IMR-90 (cell line): ENCODE results near the gene CPN2. TPM values are rescaled to one million over a fixed set of nuclear protein-coding genes. Genes with fewer than 3 reads are reported as not detected.

Source experiments
- ATAC-seq: fragments of 200-7000 bp; cut with Tn5 transposase; 2 replicates; pipeline ENCODE4 v1.9.1; 2020; ENCODE audit warnings: low read depth, mild to moderate bottlenecking, moderate library complexity
- BruUV-seq: library from RNA; stranded (reverse); fragments of 400-500 nt; replicated peaks from 2 replicates; lab custom pipeline; 2021; lab: Mats Ljungman, UMichigan
- CTCF ChIA-PET: fragments of 300-600 bp; formaldehyde crosslinking; extraction: SDS; loops from one replicate; lab custom pipeline; 2021; ENCODE audit warnings: antibody characterized with exemption; lab: Yijun Ruan, JAX
- POLR2A ChIA-PET: fragments of 300-600 bp; sonication (Branson Sonifier 250); formaldehyde crosslinking; loops from one replicate; lab custom pipeline; 2022; ENCODE audit warnings: antibody characterized with exemption; ENCODE audit not compliant: unreplicated experiment; lab: Charles Lee
- DNase-seq: peaks from one replicate; pipeline ENCODE4 v3.0.0; 2013
- H2AFZ ChIP-seq: replicated peaks from 2 replicates; pipeline ENCODE3; 2013; ENCODE audit warnings: low read length, mild to moderate bottlenecking; ENCODE audit not compliant: poor library complexity
- H2AK5ac ChIP-seq: 2 replicates; pipeline ENCODE4 v1.6.1; 2013; ENCODE audit warnings: low read depth, low read length, inconsistent platforms
- H2AK9ac ChIP-seq: replicated peaks from 2 replicates; pipeline ENCODE3; 2013; ENCODE audit warnings: mild to moderate bottlenecking, low read depth, low read length, moderate library complexity; ENCODE audit not compliant: poor library complexity
- H2BK120ac ChIP-seq: 2 replicates; pipeline ENCODE4 v1.6.1; 2013; ENCODE audit warnings: low read depth, low read length, inconsistent platforms
- H2BK15ac ChIP-seq: 3 replicates; pipeline ENCODE4 v1.6.1; 2013; ENCODE audit warnings: low read depth, low read length, inconsistent platforms
- H2BK20ac ChIP-seq: 2 replicates; pipeline ENCODE4 v1.6.1; 2013; ENCODE audit warnings: low read depth, mild to moderate bottlenecking, inconsistent platforms, low read length, moderate library complexity
- H2BK5ac ChIP-seq: 2 replicates; pipeline ENCODE4 v1.6.1; 2013; ENCODE audit warnings: mild to moderate bottlenecking, low read depth, low read length, inconsistent platforms; ENCODE audit not compliant: poor library complexity, severe bottlenecking
- H3K14ac ChIP-seq: replicated peaks from 2 replicates; pipeline ENCODE4 v1.6.1; 2013; ENCODE audit warnings: low read depth, low read length, inconsistent platforms
- H3K18ac ChIP-seq: 2 replicates; pipeline ENCODE4 v1.6.1; 2013; ENCODE audit warnings: low read depth, low read length, control low read depth
- H3K23ac ChIP-seq: 2 replicates; pipeline ENCODE4 v1.6.1; 2013; ENCODE audit warnings: low read depth, low read length, inconsistent platforms
- H3K27ac ChIP-seq: 2 replicates; pipeline ENCODE4 v1.5.1; 2013; ENCODE audit warnings: mild to moderate bottlenecking, control low read depth, low read length; ENCODE audit not compliant: insufficient read depth
- H3K27me3 ChIP-seq: 2 replicates; pipeline ENCODE4 v1.6.1; 2013; ENCODE audit warnings: low read length; ENCODE audit not compliant: control insufficient read depth, insufficient read depth
- H3K36me3 ChIP-seq: 2 replicates; pipeline ENCODE4 v1.6.1; 2013; ENCODE audit warnings: low read length, mixed read lengths; ENCODE audit not compliant: control insufficient read depth, insufficient read depth
- H3K4ac ChIP-seq: 2 replicates; pipeline ENCODE4 v1.6.1; 2013; ENCODE audit warnings: low read depth, low read length, inconsistent platforms
- H3K4me1 ChIP-seq: 2 replicates; pipeline ENCODE4 v1.6.1; 2013; ENCODE audit warnings: low read length, mixed read lengths; ENCODE audit not compliant: control insufficient read depth, insufficient read depth
- H3K4me2 ChIP-seq: 2 replicates; pipeline ENCODE4 v1.6.1; 2013; ENCODE audit warnings: low read depth, mild to moderate bottlenecking, control low read depth, low read length, moderate library complexity
- H3K4me3 ChIP-seq: 2 replicates; pipeline ENCODE4 v1.5.1; 2013; ENCODE audit warnings: low read depth, mild to moderate bottlenecking, control low read depth, low read length, moderate library complexity; ENCODE audit not compliant: insufficient read depth
- H3K56ac ChIP-seq: 2 replicates; pipeline ENCODE4 v1.6.1; 2013; ENCODE audit warnings: low read length, inconsistent platforms; ENCODE audit not compliant: insufficient read depth; ENCODE audit errors: extremely low read depth
- H3K79me1 ChIP-seq, 2 experiments: 2 replicates each; pipeline ENCODE4 v1.6.1; 2013; ENCODE audit warnings: low read length in 2 of 2, inconsistent platforms in 1 of 2, low read depth in 1 of 2
- H3K9ac ChIP-seq: 2 replicates; pipeline ENCODE4 v1.6.1; 2013; ENCODE audit warnings: low read depth, low read length, control low read depth
- H3K9me1 ChIP-seq: 2 replicates; pipeline ENCODE4 v1.6.1; 2013; ENCODE audit warnings: low read length, inconsistent platforms; ENCODE audit not compliant: insufficient read depth
- H3K9me3 ChIP-seq: 2 replicates; pipeline ENCODE4 v1.6.1; 2013; ENCODE audit warnings: low read length; ENCODE audit not compliant: control insufficient read depth, insufficient read depth
- H4K20me1 ChIP-seq: 2 replicates; pipeline ENCODE4 v1.6.1; 2013; ENCODE audit warnings: low read length, inconsistent platforms; ENCODE audit not compliant: insufficient read depth
- H4K5ac ChIP-seq: 2 replicates; pipeline ENCODE4 v1.6.1; 2013; ENCODE audit warnings: mild to moderate bottlenecking, low read depth, low read length, control low read depth
- H4K8ac ChIP-seq, 2 experiments: 2 replicates each; pipeline ENCODE4 v1.6.1; 2013; ENCODE audit warnings: low read depth in 2 of 2, low read length in 2 of 2, control low read depth in 1 of 2, inconsistent platforms in 1 of 2
- H4K91ac ChIP-seq: 2 replicates; pipeline ENCODE4 v1.6.1; 2013; ENCODE audit warnings: low read depth, low read length, inconsistent platforms; ENCODE audit not compliant: insufficient read depth
- BHLHE40 ChIP-seq: fragments of 150-350 bp; IDR thresholded peaks from 2 replicates; pipeline ENCODE4 v1.6.1; 2016; ENCODE audit warnings: mild to moderate bottlenecking, low read depth, low read length
- CEBPB ChIP-seq: IDR thresholded peaks from 2 replicates; pipeline ENCODE4 v1.6.1; 2012; ENCODE audit warnings: low read depth, low read length, improper control_type of control experiment
- CHD1 ChIP-seq: IDR thresholded peaks from 2 replicates; pipeline ENCODE4 v1.6.1; 2012; ENCODE audit warnings: low read depth, low read length, improper control_type of control experiment
- CTCF ChIP-seq: conservative IDR thresholded peaks from 2 replicates; pipeline ENCODE4 v1.5.1; 2012; ENCODE audit warnings: mild to moderate bottlenecking, low read depth, low read length, improper control_type of control experiment
- ELK1 ChIP-seq: fragments of 150-350 bp; IDR thresholded peaks from 2 replicates; pipeline ENCODE4 v1.6.1; 2016; ENCODE audit warnings: low read depth, mild to moderate bottlenecking, low read length, moderate library complexity, borderline replicate concordance
- FOS ChIP-seq: fragments of 150-350 bp; IDR thresholded peaks from 2 replicates; pipeline ENCODE4 v1.6.1; 2016; ENCODE audit warnings: low read depth, low read length
- MAFK ChIP-seq: IDR thresholded peaks from 2 replicates; pipeline ENCODE4 v1.6.1; 2012; ENCODE audit warnings: low read depth, low read length, improper control_type of control experiment
- MAZ ChIP-seq: IDR thresholded peaks from 2 replicates; pipeline ENCODE4 v1.6.1; 2012; ENCODE audit warnings: low read depth, mild to moderate bottlenecking, low read length, improper control_type of control experiment, moderate library complexity, borderline replicate concordance
- MXI1 ChIP-seq: IDR thresholded peaks from 2 replicates; pipeline ENCODE4 v1.6.1; 2012; ENCODE audit warnings: low read depth, mild to moderate bottlenecking, low read length, moderate library complexity, borderline replicate concordance
- NFE2L2 ChIP-seq: fragments of 150-350 bp; IDR thresholded peaks from 2 replicates; pipeline ENCODE4 v1.6.1; 2016; ENCODE audit warnings: low read depth, mild to moderate bottlenecking, low read length
- POLR2A ChIP-seq: IDR thresholded peaks from 2 replicates; pipeline ENCODE4 v1.6.1; 2012; ENCODE audit warnings: mild to moderate bottlenecking, low read depth, low read length
- RAD21 ChIP-seq: IDR thresholded peaks from 2 replicates; pipeline ENCODE4 v1.6.1; 2012; ENCODE audit warnings: low read length, improper control_type of control experiment
- RCOR1 ChIP-seq: IDR thresholded peaks from 2 replicates; pipeline ENCODE4 v1.6.1; 2012; ENCODE audit warnings: mild to moderate bottlenecking, low read length, improper control_type of control experiment; ENCODE audit not compliant: insufficient replicate concordance
- RFX5 ChIP-seq: IDR thresholded peaks from 2 replicates; pipeline ENCODE4 v1.8.0; 2012; ENCODE audit warnings: low read depth, mild to moderate bottlenecking, low read length, moderate library complexity
- SMC3 ChIP-seq: fragments of 150-350 bp; IDR thresholded peaks from 2 replicates; pipeline ENCODE4 v1.6.1; 2016; ENCODE audit warnings: low read depth, mild to moderate bottlenecking, antibody characterized with exemption, low read length, moderate library complexity
- USF2 ChIP-seq: fragments of 150-350 bp; IDR thresholded peaks from 2 replicates; pipeline ENCODE4 v1.6.1; 2017; ENCODE audit warnings: mild to moderate bottlenecking, antibody characterized with exemption, low read length, low read depth
- WGBS, 2 experiments: methylation state at CpG; one replicate each; pipeline versions ENCODE4 v1.1.5 to v1.1.7; 2013; ENCODE audit warnings: missing lambda C conversion rate in 2 of 2; ENCODE audit not compliant: insufficient read length in 1 of 2; ENCODE audit errors: extremely low coverage in 2 of 2; 5-methylcytosine and 5-hydroxymethylcytosine counted together
- dilution Hi-C: fragments of 300-500 bp; cut with HindIII; formaldehyde crosslinking; loops from one replicate; pipeline ENCODE4 v1.14.3; 2018; ENCODE audit warnings: low sequenced_read_pairs; ENCODE audit not compliant: unreplicated experiment
- in situ Hi-C: fragments of 300-500 bp; cut with MboI; formaldehyde crosslinking; loops from 3 replicates; pipeline ENCODE4 v1.14.3; 2019; ENCODE audit warnings: low sequenced_read_pairs, inconsistent platforms, mixed read lengths
- intact Hi-C: fragments of 100-400 bp; cut with micrococcal nuclease; formaldehyde crosslinking; loops from 2 replicates; pipeline ENCODE4 v1.10.0; 2022
- polyA plus RNA-seq, 3 experiments: library from polyadenylated mRNA; depleted of rRNA; stranded (reverse); fragments of >200 nt; gene quantifications; 2 replicates each; pipeline ENCODE4 v1.2.3, GENCODE V29; 2012; ENCODE audit warnings: low replicate concordance in 1 of 3
- total RNA-seq: library from RNA; depleted of rRNA; stranded (reverse); fragments of >200 nt; gene quantifications from 2 replicates; pipeline ENCODE4 v1.2.3, GENCODE V29; 2012

The CPN2 gene
- total and polyA plus RNA-seq, 2 of the 4 experiments (the other 2 are of a cell fraction): 0.07 TPM; not detected in 1

- Histone ChIP-seq H2AFZ (no peak overlapping the region), H3K9ac (no peak overlapping the region), H3K9me1 (no peaks in the 10 kb centered on the region), H3K36me3 (no peaks in the 10 kb centered on the region), H3K4me2 (no peak overlapping the region), H3K18ac (no peak overlapping the region), H3K27me3 (peaks cover 23% of the 10 kb centered on the region), H3K23ac (no peak overlapping the region), H3K27ac (no peak overlapping the region), H3K56ac (no peak overlapping the region), H3K79me1 (no peaks in the 10 kb centered on the region), H4K91ac (no peak overlapping the region), H2BK5ac (no peak overlapping the region), H2AK5ac (no peak overlapping the region), H3K9me3 (no peaks in the 10 kb centered on the region), H2BK120ac (no peak overlapping the region), H4K8ac (no peak overlapping the region), H3K4me1 (no peaks in the 10 kb centered on the region), H2AK9ac (no peak overlapping the region), H2BK20ac (no peak overlapping the region), H3K14ac (no peak overlapping the region), H3K4me3 (no peak overlapping the region), H4K20me1 (no peaks in the 10 kb centered on the region), H4K5ac (no peak overlapping the region), H3K4ac (no peak overlapping the region), H2BK15ac (no peak overlapping the region)
- no peak for ATAC-seq
- in situ Hi-C loops (no loop called here), dilution Hi-C loops (no loop called here), intact Hi-C loops (no loop called here)
- CTCF ChIA-PET: no interaction called here
- DNase-seq: no peak
- no peak for TF ChIP-seq RFX5
- TF ChIP-seq RCOR1: no peak
- TF ChIP-seq FOS: no peak
- no peak for TF ChIP-seq BHLHE40
- no peak for TF ChIP-seq MXI1
- no peak for TF ChIP-seq SMC3
- TF ChIP-seq MAFK: no peak
- no peak for TF ChIP-seq CEBPB
- no peak for TF ChIP-seq RAD21
- no peak for TF ChIP-seq POLR2A
- TF ChIP-seq MAZ: no peak
- no peak for TF ChIP-seq ELK1
- TF ChIP-seq USF2: no peak
- no peak for TF ChIP-seq NFE2L2
- no peak for TF ChIP-seq CHD1
- no peak for TF ChIP-seq CTCF
- BruUV-seq: no TSS peak
- POLR2A ChIA-PET: no interaction called here
- 81% methylated on average over 3 of the region's 3 CpGs; no CpG with 5 or more reads in 1 of the 2 experiments for WGBS, 2 experiments
Measured at GRCh38 chr3:194292331-194292730, 58.8 kb downstream of the CPN2 start.
